GM23248 (cell line): ENCODE results near the gene PPP1R9A. TPM values are rescaled to one million over a fixed set of nuclear protein-coding genes. Genes with fewer than 3 reads are reported as not detected.

Source experiments
- DNase-seq: peaks from one replicate; pipeline ENCODE4 v3.0.0-alpha.2; 2015
- H2AFZ ChIP-seq: fragments of 200-600 bp; sonication (generic); 2 replicates; pipeline ENCODE4 v1.6.1; 2016; ENCODE audit warnings: antibody characterized with exemption
- H3F3A ChIP-seq: fragments of 200-600 bp; sonication (generic); 2 replicates; pipeline ENCODE4 v1.6.1; 2016; ENCODE audit warnings: mild to moderate bottlenecking, antibody characterized with exemption, mixed run types; ENCODE audit not compliant: insufficient read depth
- H3K27ac ChIP-seq: fragments of 200-600 bp; sonication (generic); 2 replicates; pipeline ENCODE4 v1.5.1; 2016; ENCODE audit warnings: mild to moderate bottlenecking
- H3K27me3 ChIP-seq: fragments of 200-600 bp; sonication (generic); replicated peaks from 2 replicates; pipeline ENCODE4 v1.6.1; 2016; ENCODE audit warnings: mild to moderate bottlenecking; ENCODE audit not compliant: insufficient read depth
- H3K36me3 ChIP-seq: fragments of 200-600 bp; sonication (generic); 2 replicates; pipeline ENCODE4 v1.6.1; 2016; ENCODE audit warnings: low read depth, mild to moderate bottlenecking
- H3K4me1 ChIP-seq: fragments of 200-600 bp; sonication (generic); 2 replicates; pipeline ENCODE4 v1.6.1; 2016; ENCODE audit warnings: mild to moderate bottlenecking; ENCODE audit not compliant: insufficient read depth
- H3K4me2 ChIP-seq: fragments of 200-600 bp; sonication (generic); one replicate; pipeline ENCODE4 v1.6.1; 2016; ENCODE audit warnings: mild to moderate bottlenecking; ENCODE audit not compliant: unreplicated experiment
- H3K4me3 ChIP-seq: fragments of 200-600 bp; sonication (generic); 2 replicates; pipeline ENCODE4 v1.5.1; 2016; ENCODE audit warnings: mild to moderate bottlenecking
- H3K79me2 ChIP-seq: fragments of 200-600 bp; sonication (generic); 2 replicates; pipeline ENCODE4 v1.6.1; 2016; ENCODE audit warnings: mild to moderate bottlenecking; ENCODE audit not compliant: insufficient read depth
- H3K9ac ChIP-seq: fragments of 200-600 bp; sonication (generic); 2 replicates; pipeline ENCODE4 v1.6.1; 2016; ENCODE audit warnings: mild to moderate bottlenecking
- H3K9me2 ChIP-seq: fragments of 200-600 bp; sonication (generic); 2 replicates; pipeline ENCODE4 v1.6.1; 2016; ENCODE audit warnings: mixed run types, mild to moderate bottlenecking, moderate library complexity; ENCODE audit not compliant: insufficient read depth
- H3K9me3 ChIP-seq: fragments of 200-600 bp; sonication (generic); one replicate; pipeline ENCODE4 v1.6.1; 2017; ENCODE audit warnings: low read depth
- H4K20me1 ChIP-seq: fragments of 200-600 bp; sonication (generic); 2 replicates; pipeline ENCODE4 v1.6.0; 2016; ENCODE audit not compliant: insufficient read depth
- EZH2 ChIP-seq: fragments of 200-600 bp; sonication (generic); IDR thresholded peaks from 2 replicates; pipeline ENCODE4 v1.6.1; 2018; ENCODE audit warnings: antibody characterized with exemption, mild to moderate bottlenecking; ENCODE audit not compliant: insufficient read depth, poor library complexity, severe bottlenecking
- EZH2phosphoT487 ChIP-seq: fragments of 200-600 bp; sonication (generic); IDR thresholded peaks from 2 replicates; pipeline ENCODE4 v1.6.1; 2018; ENCODE audit warnings: antibody characterized with exemption, moderate library complexity, mild to moderate bottlenecking, low read depth; ENCODE audit not compliant: insufficient read depth
- WGBS, 2 experiments: methylation state at CpG; one replicate each; pipeline ENCODE4 v1.1.6; 2015 to 2017; ENCODE audit warnings: low lambda C conversion rate in 2 of 2, low coverage in 1 of 2; ENCODE audit errors: missing lambda C conversion rate in 2 of 2; 5-methylcytosine and 5-hydroxymethylcytosine counted together
- in situ Hi-C: fragments of 300-500 bp; cut with MboI; formaldehyde crosslinking; loops from 2 replicates; pipeline ENCODE4 v1.15.0; 2020
- polyA plus RNA-seq: library from polyadenylated mRNA; unstranded; fragments of >200 nt; fragmentation: Nextera tagmentation; extraction: Ambion mirVana; gene quantifications from 2 replicates; pipeline ENCODE4 v1.2.1, GENCODE V29; 2016
- total RNA-seq: library from RNA; depleted of rRNA; stranded (reverse); fragments of >200 nt; shearing (Covaris generic); gene quantifications from 2 replicates; pipeline ENCODE4 v1.2.3, GENCODE V29; 2014

The PPP1R9A gene
- total and polyA plus RNA-seq, 2 experiments from 2014 or later = 0.03 TPM; not detected in 1

DNA sequence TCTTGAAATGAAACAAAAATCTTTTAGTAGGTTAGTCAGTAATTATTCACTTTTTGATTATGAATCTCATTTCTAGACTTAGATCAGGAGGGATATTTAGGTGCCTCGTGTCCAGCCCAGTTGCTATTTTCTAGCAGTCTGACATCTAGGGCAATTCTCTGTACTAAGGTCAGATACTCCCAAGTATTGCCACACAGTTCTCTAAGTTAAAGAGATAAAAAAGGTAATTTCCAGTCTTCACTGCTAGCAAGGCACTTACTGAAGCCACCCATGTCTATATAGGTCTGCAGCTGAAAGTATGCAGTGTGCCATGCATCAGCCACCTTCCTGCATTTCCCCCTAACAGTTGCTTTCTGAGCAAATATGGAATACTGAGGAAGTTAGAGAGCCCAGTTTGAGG lies 333.5 kb downstream of the PPP1R9A start:
- DNase-seq = no peak
- in situ Hi-C loops = loop anchor here (25.0 kb wide), 2 partner anchors 779 to 954 kb away; no protein-coding TSS in a partner anchor
- TF ChIP-seq EZH2phosphoT487 (no peak), EZH2 (no peak)
- no peaks in the 10 kb centered on the region for H3F3A ChIP-seq
- no peaks in the 10 kb centered on the region for H3K36me3 ChIP-seq
- no peaks in the 10 kb centered on the region for H3K79me2 ChIP-seq
- no peak overlapping the region for H3K27ac ChIP-seq
- peaks cover 11% of the 10 kb centered on the region; the same call in 1 of the 2 replicates for H3K27me3 ChIP-seq
- no peaks in the 10 kb centered on the region for H3K9me3 ChIP-seq
- no peak overlapping the region for H2AFZ ChIP-seq
- H4K20me1 ChIP-seq = no peaks in the 10 kb centered on the region
- no peak overlapping the region for H3K9ac ChIP-seq
- WGBS, 2 experiments = 65 to 74% methylated on average over 1 of the region's 1 CpG
- H3K4me3 ChIP-seq = no peak overlapping the region
- H3K9me2 ChIP-seq = no peaks in the 10 kb centered on the region
- H3K4me2 ChIP-seq = no peak overlapping the region
- peaks cover 5% of the 10 kb centered on the region; the same call in 1 of the 2 replicates for H3K4me1 ChIP-seq

DNA sequence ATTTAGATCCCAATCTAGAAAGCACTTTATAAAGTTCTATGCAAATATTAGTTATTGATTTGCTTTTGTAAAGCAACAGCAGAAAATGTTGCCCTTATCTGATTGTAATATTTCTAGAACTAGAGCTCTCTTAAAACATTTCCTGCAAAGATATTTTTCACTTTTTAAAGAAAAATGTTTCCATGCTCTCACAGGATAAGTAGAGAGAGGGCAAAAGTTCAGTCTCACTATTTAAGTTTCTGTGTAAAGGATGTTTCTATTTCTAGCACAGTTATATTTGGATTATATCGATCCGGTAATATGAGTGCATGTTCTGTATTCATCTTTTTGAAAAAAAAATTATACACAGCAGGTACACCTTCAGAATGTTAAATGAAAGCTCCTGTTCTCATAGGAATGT lies 334.9 kb downstream of the PPP1R9A start:
- 38 to 48% methylated on average over 2 of the region's 2 CpGs for WGBS, 2 experiments
- Histone ChIP-seq H2AFZ (no peak overlapping the region; the same call in 1 of the 2 replicates), H3K9ac (no peak overlapping the region), H3K4me3 (no peak overlapping the region), H3K4me1 (peaks cover 8% of the 10 kb centered on the region; the same call in 1 of the 2 replicates), H3K9me3 (no peaks in the 10 kb centered on the region), H3K79me2 (no peaks in the 10 kb centered on the region), H3K27ac (no peak overlapping the region), H3F3A (no peaks in the 10 kb centered on the region), H3K9me2 (no peaks in the 10 kb centered on the region), H3K4me2 (no peak overlapping the region), H3K27me3 (peaks cover 11% of the 10 kb centered on the region; the same call in 1 of the 2 replicates), H3K36me3 (no peaks in the 10 kb centered on the region), H4K20me1 (no peaks in the 10 kb centered on the region)
- in situ Hi-C loops = loop anchor here (25.0 kb wide), 2 partner anchors 780 to 955 kb away; no protein-coding TSS in a partner anchor
- no peak for DNase-seq
- TF ChIP-seq EZH2 (no peak), EZH2phosphoT487 (no peak)

DNA sequence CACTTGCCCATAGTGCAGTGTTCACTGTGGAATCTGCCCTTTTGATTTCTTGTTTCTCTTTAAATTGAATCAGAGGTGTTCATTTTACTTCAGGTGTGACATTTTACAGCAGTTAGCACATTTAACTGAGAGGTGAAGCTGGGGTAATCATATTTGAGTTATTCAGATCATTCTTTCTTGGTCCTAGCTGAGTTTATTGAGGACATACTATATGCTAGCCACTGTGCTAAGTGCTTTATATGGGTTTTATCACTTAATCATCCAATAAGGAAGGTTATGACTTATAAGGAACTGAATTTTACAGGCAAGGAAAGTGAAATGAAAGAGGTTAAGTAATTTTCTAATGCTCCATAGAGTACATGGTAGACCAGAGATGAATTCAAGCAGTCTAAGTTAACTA lies 337.2 kb downstream of the PPP1R9A start:
- in situ Hi-C loops = loop anchor here (25.0 kb wide), 2 partner anchors 782 to 957 kb away; no protein-coding TSS in a partner anchor
- Histone ChIP-seq H3K9ac (no peak overlapping the region), H3K4me1 (0 out of 2 replicates have a peak, but pooled peaks cover 3% of the 10 kb centered on the region), H3K4me2 (no peak overlapping the region), H3K36me3 (no peaks in the 10 kb centered on the region), H4K20me1 (no peaks in the 10 kb centered on the region), H3F3A (no peaks in the 10 kb centered on the region), H3K27ac (no peak overlapping the region), H3K9me3 (no peaks in the 10 kb centered on the region), H3K79me2 (no peaks in the 10 kb centered on the region), H3K9me2 (no peaks in the 10 kb centered on the region), H2AFZ (no peak overlapping the region), H3K4me3 (no peak overlapping the region), H3K27me3 (peaks cover 11% of the 10 kb centered on the region; the same call in 1 of the 2 replicates)
- no peak for TF ChIP-seq EZH2phosphoT487
- TF ChIP-seq EZH2 = no peak
- DNase-seq = no peak

DNA sequence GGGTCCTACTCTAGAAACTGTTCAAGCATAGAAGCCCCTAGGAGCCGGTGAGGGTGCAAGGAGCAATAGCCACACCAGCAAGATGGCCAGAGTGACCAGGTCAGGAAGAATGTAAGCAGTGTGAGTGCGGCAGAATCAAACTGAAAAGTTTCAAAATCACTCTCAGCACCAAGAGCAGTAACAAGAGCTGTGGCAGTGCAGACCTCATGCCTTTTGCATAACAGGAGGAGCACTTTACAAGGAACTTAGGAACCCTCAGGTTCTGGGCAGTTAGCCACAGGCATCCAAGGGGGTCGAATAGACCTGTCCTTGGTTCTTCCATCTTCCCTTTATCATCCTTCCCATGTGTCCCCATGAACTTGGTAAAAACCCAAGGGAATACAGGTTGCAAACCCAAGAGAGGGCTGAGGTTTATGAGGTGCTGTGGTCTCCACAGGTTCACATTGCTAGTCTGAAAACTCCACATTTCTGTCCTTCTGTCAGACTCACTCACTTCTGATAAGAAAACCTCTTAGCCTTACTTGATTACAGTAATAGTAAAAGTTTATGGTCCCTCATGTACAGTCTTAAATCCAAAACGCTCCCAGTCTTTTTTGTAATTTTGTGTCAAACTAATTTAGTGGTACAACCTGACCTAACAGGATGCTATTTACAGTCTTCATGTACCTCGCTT lies 338.6 kb downstream of the PPP1R9A start:
- H3F3A ChIP-seq = no peaks in the 10 kb centered on the region
- H3K27ac ChIP-seq = no peak overlapping the region
- no peaks in the 10 kb centered on the region for H3K79me2 ChIP-seq
- no peak overlapping the region for H3K4me2 ChIP-seq
- no peak for DNase-seq
- no peak overlapping the region for H3K9ac ChIP-seq
- H3K27me3 ChIP-seq = peaks cover 11% of the 10 kb centered on the region; the same call in 1 of the 2 replicates
- WGBS, 2 experiments = 63% methylated on average over 5 of the region's 5 CpGs
- H3K4me1 ChIP-seq = 0 out of 2 replicates have a peak, but pooled peaks cover 3% of the 10 kb centered on the region
- no peak for TF ChIP-seq EZH2phosphoT487
- TF ChIP-seq EZH2 = no peak
- 0 out of 2 replicates have a peak overlapping the region, but pooled peaks have one; percentile 82 for H2AFZ ChIP-seq
- no peaks in the 10 kb centered on the region for H3K9me3 ChIP-seq
- H4K20me1 ChIP-seq = no peaks in the 10 kb centered on the region
- no peaks in the 10 kb centered on the region for H3K36me3 ChIP-seq
- no peaks in the 10 kb centered on the region for H3K9me2 ChIP-seq
- in situ Hi-C loops = loop anchor here (25.0 kb wide), 2 partner anchors 784 to 959 kb away; no protein-coding TSS in a partner anchor
- no peak overlapping the region for H3K4me3 ChIP-seq
